ENCODE results near the gene PHF23. TPM values are rescaled to one million over a fixed set of nuclear protein-coding genes. Genes with fewer than 3 reads are reported as not detected.

The PHF23 gene
- total RNA-seq, 1 donor from 2014 or later: 80.9 TPM

DNA sequence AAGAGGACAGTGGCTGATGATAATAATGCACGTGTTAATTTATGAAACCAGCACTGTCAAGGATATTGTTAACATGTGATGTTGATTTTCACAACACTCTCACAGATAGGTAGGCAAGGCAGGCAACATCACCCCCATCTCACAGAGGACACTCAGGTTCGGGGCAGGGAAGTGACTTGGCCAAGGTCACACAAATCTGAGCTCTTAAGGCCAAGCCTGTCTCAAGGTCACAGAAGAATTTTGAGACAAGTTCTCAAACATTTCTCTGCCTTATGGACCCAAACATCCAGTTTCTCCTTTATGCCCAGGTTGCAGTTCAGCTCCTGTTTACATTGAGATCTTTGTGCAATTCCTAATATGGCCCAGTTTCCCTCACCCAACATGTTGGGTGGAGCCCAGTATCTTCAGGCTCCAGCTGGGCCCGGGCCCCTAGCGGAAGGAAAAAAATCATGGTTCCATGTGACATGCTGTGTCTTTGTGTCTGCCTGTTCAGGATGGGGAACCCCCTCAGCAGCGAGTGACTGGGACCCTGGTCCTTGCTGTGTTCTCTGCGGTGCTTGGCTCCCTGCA lies 43.6 kb upstream of the PHF23 start:
- no peaks in the 10 kb centered on the region for H3K9me3 Mint-ChIP-seq (ENCODE audit: unreplicated experiment)
- H3K4me1 Mint-ChIP-seq (ENCODE audit: unreplicated experiment): peaks cover 15% of the 10 kb centered on the region
- H3K27ac Mint-ChIP-seq (ENCODE audit: unreplicated experiment): no peak overlapping the region

GRCh38 chr17:7281953-7282751 lies 42.9 kb upstream of the PHF23 start:
- H3K4me3 Mint-ChIP-seq (ENCODE audit: unreplicated experiment): peak overlapping the region; percentile 82
- H3K27ac Mint-ChIP-seq (ENCODE audit: unreplicated experiment): no peak overlapping the region
- H3K9me3 Mint-ChIP-seq (ENCODE audit: unreplicated experiment): no peaks in the 10 kb centered on the region
- peaks cover 13% of the 10 kb centered on the region for H3K27me3 Mint-ChIP-seq (ENCODE audit: unreplicated experiment)
- TF ChIP-seq CTCF (IDR thresholded peaks at IDR 0.05; ENCODE audit: unreplicated experiment): no peak
- peak; percentile 39 for DNase-seq (ENCODE audit: low spot score)
- H3K4me1 Mint-ChIP-seq (ENCODE audit: unreplicated experiment): peaks cover 15% of the 10 kb centered on the region
- H3K36me3 Mint-ChIP-seq (ENCODE audit: low read depth, unreplicated experiment): no peaks in the 10 kb centered on the region

More for the DNA sequence above, 43.6 kb upstream of the PHF23 start:
- H3K27me3 Mint-ChIP-seq (ENCODE audit: unreplicated experiment): peaks cover 14% of the 10 kb centered on the region
- H3K4me3 Mint-ChIP-seq (ENCODE audit: unreplicated experiment): peak overlapping the region; percentile 82
- H3K36me3 Mint-ChIP-seq (ENCODE audit: low read depth, unreplicated experiment): no peaks in the 10 kb centered on the region
- no peak for DNase-seq (ENCODE audit: low spot score)
- no peak for TF ChIP-seq CTCF (IDR thresholded peaks at IDR 0.05; ENCODE audit: unreplicated experiment)

DNA sequence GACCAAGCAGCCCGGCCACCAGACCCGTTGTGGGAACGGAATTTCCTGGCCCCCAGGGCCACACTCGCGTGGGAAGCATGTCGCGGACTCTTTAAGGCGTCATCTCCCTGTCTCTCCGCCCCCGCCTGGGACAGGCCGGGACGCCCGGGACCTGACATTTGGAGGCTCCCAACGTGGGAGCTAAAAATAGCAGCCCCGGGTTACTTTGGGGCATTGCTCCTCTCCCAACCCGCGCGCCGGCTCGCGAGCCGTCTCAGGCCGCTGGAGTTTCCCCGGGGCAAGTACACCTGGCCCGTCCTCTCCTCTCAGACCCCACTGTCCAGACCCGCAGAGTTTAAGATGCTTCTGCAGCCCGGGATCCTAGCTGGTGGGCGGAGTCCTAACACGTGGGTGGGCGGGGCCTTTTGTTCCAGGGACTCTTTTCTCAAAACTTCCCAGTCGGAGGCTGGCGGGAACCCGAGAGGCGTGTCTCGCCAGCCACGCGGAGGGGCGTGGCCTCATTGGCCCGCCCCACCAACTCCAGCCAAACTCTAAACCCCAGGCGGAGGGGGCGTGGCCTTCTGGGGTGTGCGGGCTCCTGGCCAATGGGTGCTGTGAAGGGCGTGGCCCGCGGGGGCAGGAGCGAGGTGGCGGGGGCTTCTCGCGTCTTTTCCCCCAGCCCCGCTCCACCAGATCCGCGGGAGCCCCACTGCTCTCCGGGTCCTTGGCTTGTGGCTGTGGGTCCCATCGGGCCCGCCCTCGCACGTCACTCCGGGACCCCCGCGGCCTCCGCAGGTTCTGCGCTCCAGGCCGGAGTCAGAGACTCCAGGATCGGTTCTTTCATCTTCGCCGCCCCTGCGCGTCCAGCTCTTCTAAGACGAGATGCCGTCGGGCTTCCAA lies 42.1 kb upstream of the PHF23 start, which contains the start of gene SLC2A4:
SLC2A4 (plus strand) TSS at position 645 of the 879 bp plus-strand sequence; CDS start at position 862, 217 bp downstream.
- Mint-ChIP-seq H3K9me3 (ENCODE audit: unreplicated experiment) (no peaks in the 10 kb centered on the region), H3K27me3 (ENCODE audit: unreplicated experiment) (peaks cover 13% of the 10 kb centered on the region), H3K36me3 (ENCODE audit: low read depth, unreplicated experiment) (no peaks in the 10 kb centered on the region), H3K4me1 (ENCODE audit: unreplicated experiment) (peaks cover 15% of the 10 kb centered on the region), H3K27ac (ENCODE audit: unreplicated experiment) (no peak within 1 kb of the TSS), H3K4me3 (ENCODE audit: unreplicated experiment) (peak within 1 kb of the TSS; percentile 82)
- TF ChIP-seq CTCF (IDR thresholded peaks at IDR 0.05; ENCODE audit: unreplicated experiment): no peak
- DNase-seq (ENCODE audit: low spot score): peak; percentile 95

DNA sequence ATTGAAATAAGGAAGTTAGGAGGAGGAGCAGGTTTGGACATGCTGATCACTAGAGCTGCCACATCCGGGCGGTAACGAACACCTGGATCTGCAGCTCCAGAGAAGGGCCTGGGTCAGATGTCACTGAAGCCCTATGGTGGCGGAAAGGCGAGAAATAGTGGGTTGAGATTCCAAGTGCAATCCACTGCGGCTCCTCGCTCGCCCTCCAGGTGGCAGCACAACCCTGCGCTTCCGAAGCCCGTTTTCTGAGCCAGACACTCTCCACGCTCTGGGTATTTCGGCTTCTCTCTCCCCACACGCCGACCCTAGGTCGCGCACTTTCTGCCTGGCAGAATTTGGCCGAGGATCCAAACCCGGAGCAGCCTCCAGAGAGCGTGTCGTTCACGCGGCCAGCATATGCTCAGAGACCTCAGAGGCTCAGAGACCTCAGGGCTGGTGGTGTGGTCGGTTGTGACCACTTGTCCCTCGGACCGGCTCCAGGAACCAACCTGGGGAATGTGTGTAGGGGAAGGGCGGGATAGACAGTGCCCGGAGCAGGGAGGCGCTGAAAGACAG lies 41.3 kb upstream of the PHF23 start:
- Mint-ChIP-seq H3K4me3 (ENCODE audit: unreplicated experiment) (peak overlapping the region; percentile 17), H3K27me3 (ENCODE audit: unreplicated experiment) (peaks cover 13% of the 10 kb centered on the region), H3K4me1 (ENCODE audit: unreplicated experiment) (peaks cover 15% of the 10 kb centered on the region), H3K36me3 (ENCODE audit: low read depth, unreplicated experiment) (no peaks in the 10 kb centered on the region), H3K9me3 (ENCODE audit: unreplicated experiment) (no peaks in the 10 kb centered on the region), H3K27ac (ENCODE audit: unreplicated experiment) (no peak overlapping the region)
- peak; percentile 82 for DNase-seq (ENCODE audit: low spot score)
- TF ChIP-seq CTCF (IDR thresholded peaks at IDR 0.05; ENCODE audit: unreplicated experiment): peak; percentile 75

Measured in endothelial cell (in vitro differentiated cells).